Peyer's patch (tissue), 4 donors: ENCODE results near the gene UBE2S. TPM values are rescaled to one million over a fixed set of nuclear protein-coding genes. Genes with fewer than 3 reads are reported as not detected.

Experiments
- DNase-seq, 3 donors: peaks; one replicate each; pipeline ENCODE4 v3.0.0-alpha.2; 2017 to 2019
- H3K27ac ChIP-seq, 4 donors: fragments of 200-600 bp; sonication (generic); one replicate each; pipeline ENCODE4 v1.5.1; 2016 to 2019
- H3K27me3 ChIP-seq, 2 donors: fragments of 200-600 bp; sonication (generic); one replicate each; pipeline ENCODE4 v1.5.1; 2019
- H3K36me3 ChIP-seq, 3 donors: fragments of 200-600 bp; sonication (generic); one replicate each; pipeline ENCODE4 v1.5.1; 2016 to 2019
- H3K4me1 ChIP-seq, 4 donors: fragments of 200-600 bp; sonication (generic); one replicate each; pipeline ENCODE4 v1.5.1; 2016 to 2019
- H3K4me3 ChIP-seq, 4 donors: fragments of 200-600 bp; sonication (generic); 1 replicate in 3 of 4; 2 replicates in 1 of 4; pipeline ENCODE4 v1.5.1; 2016 to 2019; ENCODE audit warnings: mild to moderate bottlenecking in 1 of 4
- H3K9me3 ChIP-seq, 4 donors: fragments of 200-600 bp; sonication (generic); one replicate each; pipeline ENCODE4 v1.5.1; 2016 to 2019; ENCODE audit warnings: mild to moderate bottlenecking in 1 of 4
- CTCF ChIP-seq, 6 experiments: fragments of 450-650 bp in 4 of 6; fragments of 200-600 bp in 2 of 6; sonication (generic) in 1 of 6; IDR thresholded peaks; one replicate each; pipeline ENCODE4 v1.5.1; 2017 to 2019; ENCODE audit warnings: antibody characterized with exemption in 6 of 6, mild to moderate bottlenecking in 3 of 6, moderate library complexity in 1 of 6
- POLR2A ChIP-seq, 2 donors: fragments of 450-650 bp; IDR thresholded peaks; one replicate each; pipeline ENCODE4 v1.5.1; 2017; ENCODE audit warnings: antibody characterized with exemption in 2 of 2, mild to moderate bottlenecking in 2 of 2, moderate library complexity in 2 of 2
- total RNA-seq, 4 donors: library from RNA; depleted of rRNA; stranded (reverse); fragments of >200 nt; gene quantifications; one replicate each; pipeline ENCODE4 v1.1.0, GENCODE V29; 2016

UBE2S gene
- total RNA-seq, 4 donors from 2014 or later, result 5.2 to 9.1 (median 7.6) TPM

GRCh38 chr19:55442372-55442961 lies 34.9 kb upstream of the UBE2S start:
- no peak overlapping the region for H3K4me3 ChIP-seq
- peaks cover 0 to 55% of the 10 kb centered on the region in 2 donors for H3K27me3 ChIP-seq
- DNase-seq, result no peak
- H3K9me3 ChIP-seq, result no peaks in the 10 kb centered on the region
- TF ChIP-seq POLR2A (IDR thresholded peaks at IDR 0.05), result no peak
- no peak for TF ChIP-seq CTCF (IDR thresholded peaks at IDR 0.05)
- H3K4me1 ChIP-seq, result peaks cover 0 to 24% (median 9%) of the 10 kb centered on the region in 4 donors
- no peak overlapping the region for H3K27ac ChIP-seq
- no peaks in the 10 kb centered on the region for H3K36me3 ChIP-seq

GRCh38 chr19:55441692-55442321 lies 34.2 kb upstream of the UBE2S start:
- Histone ChIP-seq H3K4me3 (no peak overlapping the region), H3K27me3 (peaks cover 0 to 57% of the 10 kb centered on the region in 2 donors), H3K27ac (no peak overlapping the region), H3K4me1 (peaks cover 0 to 24% (median 9%) of the 10 kb centered on the region in 4 donors), H3K36me3 (no peaks in the 10 kb centered on the region), H3K9me3 (no peaks in the 10 kb centered on the region)
- DNase-seq, result no peak
- TF ChIP-seq POLR2A (IDR thresholded peaks at IDR 0.05) (no peak), CTCF (IDR thresholded peaks at IDR 0.05) (no peak)

GRCh38 chr19:55441319-55441691 lies 33.7 kb upstream of the UBE2S start:
- Histone ChIP-seq H3K27me3 (peaks cover 0 to 57% of the 10 kb centered on the region in 2 donors), H3K4me1 (peaks cover 0 to 24% (median 9%) of the 10 kb centered on the region in 4 donors), H3K4me3 (no peak overlapping the region), H3K36me3 (no peaks in the 10 kb centered on the region), H3K9me3 (no peaks in the 10 kb centered on the region), H3K27ac (no peak overlapping the region)
- DNase-seq, result no peak
- TF ChIP-seq POLR2A (IDR thresholded peaks at IDR 0.05) (no peak), CTCF (IDR thresholded peaks at IDR 0.05) (no peak)

GRCh38 chr19:55440411-55441105 lies 33.0 kb upstream of the UBE2S start:
- Histone ChIP-seq H3K27me3 (peaks cover 0 to 57% of the 10 kb centered on the region in 2 donors), H3K27ac (no peak overlapping the region), H3K36me3 (no peaks in the 10 kb centered on the region), H3K4me1 (peaks cover 0 to 24% (median 9%) of the 10 kb centered on the region in 4 donors), H3K4me3 (no peak overlapping the region), H3K9me3 (no peaks in the 10 kb centered on the region)
- TF ChIP-seq POLR2A (IDR thresholded peaks at IDR 0.05), result no peak
- TF ChIP-seq CTCF (IDR thresholded peaks at IDR 0.05), result no peak
- DNase-seq, result no peak

GRCh38 chr19:55439052-55439451 lies 31.5 kb upstream of the UBE2S start:
- H3K4me1 ChIP-seq, result peaks cover 0 to 24% (median 9%) of the 10 kb centered on the region in 4 donors
- H3K27me3 ChIP-seq, result peaks cover 0 to 48% of the 10 kb centered on the region in 2 donors
- no peak overlapping the region for H3K4me3 ChIP-seq
- H3K36me3 ChIP-seq, result no peaks in the 10 kb centered on the region
- no peak overlapping the region for H3K27ac ChIP-seq
- no peaks in the 10 kb centered on the region for H3K9me3 ChIP-seq
- TF ChIP-seq POLR2A (IDR thresholded peaks at IDR 0.05), result no peak
- TF ChIP-seq CTCF (IDR thresholded peaks at IDR 0.05), result no peak
- DNase-seq, result no peak
